H1 (cell line): ENCODE results near the gene TEKT5. TPM values are rescaled to one million over a fixed set of nuclear protein-coding genes. Genes with fewer than 3 reads are reported as not detected.
A peak's percentile ranks its signal among the peaks of the same experiment; 100 is the strongest.

Experiments
- CTCF ChIA-PET: fragments of 300-600 bp; sonication (Branson Sonifier 250); formaldehyde crosslinking; loops from one replicate; lab custom pipeline; 2021; ENCODE audit not compliant: partially characterized antibody; lab: Charles Lee
- POLR2A ChIA-PET: fragments of 300-600 bp; sonication (Branson Sonifier 250); formaldehyde crosslinking; loops from one replicate; lab custom pipeline; 2021; ENCODE audit warnings: inconsistent platforms; ENCODE audit not compliant: partially characterized antibody; lab: Charles Lee
- DNase-seq, 2 experiments: peaks; one replicate each; pipeline versions ENCODE4 v3.0.0 to v3.0.0-alpha.2; 2010 to 2022; ENCODE audit warnings: low spot score in 2 of 2, low read depth in 1 of 2, mixed read lengths in 1 of 2
- FAIRE-seq: peaks from 2 replicates; lab custom pipeline; 2011; peaks lifted over from hg19 to GRCh38; lab: Jason Lieb, UNC
- H2AFZ ChIP-seq: 2 replicates; pipeline ENCODE4 v1.8.1; 2012; ENCODE audit warnings: low read length, inconsistent platforms
- H2AK5ac ChIP-seq: 2 replicates; pipeline ENCODE4 v1.6.1; 2013; ENCODE audit warnings: low read depth, low read length
- H2BK120ac ChIP-seq: replicated peaks from 2 replicates; pipeline ENCODE3; 2013; ENCODE audit warnings: low read depth, low read length, inconsistent platforms
- H2BK12ac ChIP-seq: 2 replicates; pipeline ENCODE4 v1.6.1; 2013; ENCODE audit warnings: low read depth, low read length
- H2BK15ac ChIP-seq: 2 replicates; pipeline ENCODE4 v1.6.1; 2013; ENCODE audit warnings: low read length
- H2BK20ac ChIP-seq: 2 replicates; pipeline ENCODE4 v1.6.1; 2013; ENCODE audit warnings: low read length
- H2BK5ac ChIP-seq: 2 replicates; pipeline ENCODE4 v1.6.1; 2013; ENCODE audit warnings: low read depth, low read length
- H3K14ac ChIP-seq: 2 replicates; pipeline ENCODE4 v1.6.1; 2013; ENCODE audit warnings: inconsistent platforms; ENCODE audit not compliant: insufficient read length
- H3K18ac ChIP-seq: 2 replicates; pipeline ENCODE4 v1.6.1; 2013; ENCODE audit warnings: low read length; ENCODE audit errors: extremely low read depth
- H3K23ac ChIP-seq: 2 replicates; pipeline ENCODE4 v1.6.1; 2013; ENCODE audit warnings: inconsistent platforms; ENCODE audit not compliant: insufficient read length
- H3K23me2 ChIP-seq: 2 replicates; pipeline ENCODE4 v1.6.1; 2013; ENCODE audit warnings: low read depth, low read length
- H3K27ac ChIP-seq: 2 replicates; pipeline ENCODE4 v1.6.1; 2011; ENCODE audit warnings: low read depth, low read length, inconsistent platforms
- H3K27me3 ChIP-seq, 4 experiments: replicated peaks in 1 of 4; 1 replicate in 1 of 4; 2 replicates in 3 of 4; pipeline versions ENCODE4 v1.6.1 to v1.8.1; 2011 to 2013; ENCODE audit warnings: low read length in 3 of 4, mild to moderate bottlenecking in 3 of 4, inconsistent platforms in 2 of 4, mixed read lengths in 2 of 4, moderate library complexity in 1 of 4; ENCODE audit not compliant: control insufficient read depth in 3 of 4, insufficient read depth in 3 of 4; ENCODE audit errors: extremely low read depth in 1 of 4
- H3K36me3 ChIP-seq, 4 experiments: 2 replicates each; pipeline versions ENCODE4 v1.6.1 to v1.8.1; 2011 to 2013; ENCODE audit warnings: mild to moderate bottlenecking in 4 of 4, low read length in 3 of 4, moderate library complexity in 2 of 4, control low read depth in 1 of 4, inconsistent platforms in 1 of 4; ENCODE audit not compliant: insufficient read depth in 4 of 4, control insufficient read depth in 2 of 4
- H3K4ac ChIP-seq: replicated peaks from 2 replicates; pipeline ENCODE3; 2013; ENCODE audit warnings: low read length, low read depth, mixed read lengths, inconsistent platforms; ENCODE audit not compliant: insufficient read length
- H3K4me1 ChIP-seq, 4 experiments: replicated peaks in 1 of 4; 1 replicate in 1 of 4; 2 replicates in 3 of 4; pipeline versions ENCODE4 v1.6.1 to v1.8.1; 2011 to 2013; ENCODE audit warnings: low read length in 3 of 4, inconsistent platforms in 2 of 4, mixed read lengths in 1 of 4; ENCODE audit not compliant: insufficient read depth in 4 of 4, control insufficient read depth in 3 of 4
- H3K4me2 ChIP-seq, 2 experiments: 2 replicates each; pipeline versions ENCODE4 v1.6.1 to v1.8.1; 2011 to 2013; ENCODE audit warnings: low read depth in 2 of 2, low read length in 2 of 2, control low read depth in 1 of 2, inconsistent platforms in 1 of 2, mild to moderate bottlenecking in 1 of 2; ENCODE audit not compliant: insufficient read depth in 1 of 2
- H3K4me3 ChIP-seq, 4 experiments: fragments of 200-600, 300-600 bp in 1 of 4; sonication (generic), shearing (Covaris generic), sonication (Bioruptor Twin) in 1 of 4; 2 replicates each; pipeline versions ENCODE4 v1.5.1 to v1.8.1; 2011 to 2016; ENCODE audit warnings: low read length in 4 of 4, low read depth in 3 of 4, control low read depth in 2 of 4, inconsistent platforms in 2 of 4, mild to moderate bottlenecking in 2 of 4, mixed read lengths in 1 of 4, moderate library complexity in 1 of 4; ENCODE audit not compliant: insufficient read depth in 2 of 4; ENCODE audit errors: extremely low read depth in 1 of 4
- H3K56ac ChIP-seq: replicated peaks from 2 replicates; pipeline ENCODE3; 2013; ENCODE audit warnings: low read depth, mild to moderate bottlenecking, mixed read lengths, low read length, inconsistent platforms; ENCODE audit not compliant: insufficient read length
- H3K79me1 ChIP-seq: 2 replicates; pipeline ENCODE4 v1.6.1; 2013; ENCODE audit warnings: low read depth, low read length, control low read depth
- H3K79me2 ChIP-seq, 2 experiments: 2 replicates each; pipeline versions ENCODE4 v1.6.1 to v1.8.1; 2012 to 2013; ENCODE audit warnings: low read length in 2 of 2, mild to moderate bottlenecking in 2 of 2, inconsistent platforms in 1 of 2; ENCODE audit not compliant: insufficient read depth in 2 of 2, control insufficient read depth in 1 of 2
- H3K9ac ChIP-seq, 4 experiments: replicated peaks in 1 of 4; 1 replicate in 1 of 4; 2 replicates in 3 of 4; pipeline versions ENCODE4 v1.6.1 to v1.8.1; 2011 to 2013; ENCODE audit warnings: low read depth in 3 of 4, low read length in 3 of 4, control low read depth in 2 of 4, mild to moderate bottlenecking in 2 of 4, moderate library complexity in 2 of 4, inconsistent platforms in 1 of 4; ENCODE audit errors: extremely low read depth in 1 of 4
- H3K9me3 ChIP-seq, 2 experiments: 2 replicates each; pipeline versions ENCODE4 v1.6.1 to v1.8.1; 2012 to 2013; ENCODE audit warnings: mild to moderate bottlenecking in 2 of 2, moderate library complexity in 2 of 2, control low read depth in 1 of 2, inconsistent platforms in 1 of 2, low read depth in 1 of 2, low read length in 1 of 2, mixed read lengths in 1 of 2; ENCODE audit not compliant: insufficient read depth in 2 of 2
- H4K20me1 ChIP-seq, 2 experiments: replicated peaks in 1 of 2; 2 replicates each; pipeline versions ENCODE3 to v1.8.1; 2011 to 2013; ENCODE audit warnings: inconsistent platforms in 2 of 2, low read length in 2 of 2, mild to moderate bottlenecking in 1 of 2; ENCODE audit not compliant: insufficient read depth in 2 of 2, control insufficient read depth in 1 of 2
- H4K5ac ChIP-seq: 2 replicates; pipeline ENCODE4 v1.6.1; 2013; ENCODE audit warnings: low read length, low read depth, mixed read lengths, inconsistent platforms; ENCODE audit not compliant: insufficient read length
- H4K8ac ChIP-seq: 2 replicates; pipeline ENCODE4 v1.8.0; 2013; ENCODE audit warnings: mild to moderate bottlenecking, moderate library complexity, low read length, inconsistent platforms; ENCODE audit not compliant: insufficient read depth; ENCODE audit errors: extremely low read depth
- H4K91ac ChIP-seq: replicated peaks from 2 replicates; pipeline ENCODE3; 2013; ENCODE audit warnings: low read length, mixed read lengths, inconsistent platforms; ENCODE audit not compliant: insufficient read length
- BCL11A ChIP-seq, 2 experiments: IDR thresholded peaks; one replicate each; pipeline ENCODE4 v1.6.1; 2011; ENCODE audit warnings: low read depth in 2 of 2, low read length in 2 of 2, mild to moderate bottlenecking in 2 of 2
- CEBPB ChIP-seq: IDR thresholded peaks from 2 replicates; pipeline ENCODE4 v1.6.1; 2012; ENCODE audit warnings: low read depth, low read length
- RBBP5 ChIP-seq: IDR thresholded peaks from 2 replicates; pipeline ENCODE4 v1.7.1; 2012; ENCODE audit warnings: low read depth, mild to moderate bottlenecking, inconsistent platforms, low read length, moderate library complexity, borderline replicate concordance
- RXRA ChIP-seq: IDR thresholded peaks from 2 replicates; pipeline ENCODE4 v1.6.1; 2011; ENCODE audit warnings: low read depth, mild to moderate bottlenecking, low read length, moderate library complexity; ENCODE audit not compliant: insufficient read depth
- SAP30 ChIP-seq: fragments of 300-600 bp; sonication (generic); IDR thresholded peaks from 2 replicates; pipeline ENCODE4 v1.7.1; 2012; ENCODE audit warnings: low read length, moderate library complexity, mild to moderate bottlenecking, inconsistent platforms; ENCODE audit not compliant: insufficient read depth, insufficient replicate concordance
- SIX5 ChIP-seq: IDR thresholded peaks from 2 replicates; pipeline ENCODE4 v1.6.1; 2011; ENCODE audit warnings: mild to moderate bottlenecking, low read depth, low read length
- SP4 ChIP-seq: IDR thresholded peaks from 2 replicates; pipeline ENCODE4 v1.6.1; 2012; ENCODE audit warnings: low read length, inconsistent platforms
- WGBS, 2 experiments: shearing (Covaris generic) in 1 of 2; methylation state at CpG; one replicate each; pipeline versions ENCODE4 v1.1.6 to v1.1.7; 2013 to 2015; ENCODE audit warnings: low lambda C conversion rate in 2 of 2, mixed read lengths in 2 of 2, inconsistent platforms in 1 of 2, low coverage in 1 of 2, missing lambda C conversion rate in 1 of 2; ENCODE audit not compliant: insufficient replicate concordance in 2 of 2, insufficient coverage in 1 of 2, insufficient read length in 1 of 2; ENCODE audit errors: extremely low coverage in 1 of 2, missing lambda C conversion rate in 1 of 2; 5-methylcytosine and 5-hydroxymethylcytosine counted together
- polyA plus RNA-seq, 7 experiments: library from polyadenylated mRNA; depleted of rRNA in 3 of 7; stranded (reverse) in 5 of 7; unstranded in 2 of 7; fragments of >200 nt in 5 of 7; fragments of 200-250 nt in 2 of 7; gene quantifications; 1 replicate in 5 of 7; 2 replicates in 1 of 7; 4 replicates in 1 of 7; pipeline versions ENCODE4 v1.2.1 to v1.2.3, GENCODE V29; 2011 to 2013; ENCODE audit warnings: missing spikeins in 2 of 7, mixed read lengths in 2 of 7
- total RNA-seq: library from RNA; stranded (reverse); fragmentation: NEBNext Ultra II Directional; extraction: Animal tissue kit (Norgen Biotek cat#: 25700); gene quantifications from 2 replicates; pipeline ENCODE4 v1.2.1, GENCODE V29; 2021
- TF ChIP-seq, protein P1 (sequence below): IDR thresholded peaks from 2 replicates; pipeline ENCODE4 v1.6.1; 2012; ENCODE audit warnings: low read length, inconsistent platforms
- TF ChIP-seq, protein P2 (sequence below): IDR thresholded peaks from 2 replicates; pipeline ENCODE4 v1.6.1; 2012; ENCODE audit warnings: inconsistent platforms

Gene TEKT5
- total and polyA plus RNA-seq, 2 of the 8 experiments (the other 6 are each of a cell fraction or from before 2014, with no cell fraction given), result 0.95 TPM; not detected in 1

DNA sequence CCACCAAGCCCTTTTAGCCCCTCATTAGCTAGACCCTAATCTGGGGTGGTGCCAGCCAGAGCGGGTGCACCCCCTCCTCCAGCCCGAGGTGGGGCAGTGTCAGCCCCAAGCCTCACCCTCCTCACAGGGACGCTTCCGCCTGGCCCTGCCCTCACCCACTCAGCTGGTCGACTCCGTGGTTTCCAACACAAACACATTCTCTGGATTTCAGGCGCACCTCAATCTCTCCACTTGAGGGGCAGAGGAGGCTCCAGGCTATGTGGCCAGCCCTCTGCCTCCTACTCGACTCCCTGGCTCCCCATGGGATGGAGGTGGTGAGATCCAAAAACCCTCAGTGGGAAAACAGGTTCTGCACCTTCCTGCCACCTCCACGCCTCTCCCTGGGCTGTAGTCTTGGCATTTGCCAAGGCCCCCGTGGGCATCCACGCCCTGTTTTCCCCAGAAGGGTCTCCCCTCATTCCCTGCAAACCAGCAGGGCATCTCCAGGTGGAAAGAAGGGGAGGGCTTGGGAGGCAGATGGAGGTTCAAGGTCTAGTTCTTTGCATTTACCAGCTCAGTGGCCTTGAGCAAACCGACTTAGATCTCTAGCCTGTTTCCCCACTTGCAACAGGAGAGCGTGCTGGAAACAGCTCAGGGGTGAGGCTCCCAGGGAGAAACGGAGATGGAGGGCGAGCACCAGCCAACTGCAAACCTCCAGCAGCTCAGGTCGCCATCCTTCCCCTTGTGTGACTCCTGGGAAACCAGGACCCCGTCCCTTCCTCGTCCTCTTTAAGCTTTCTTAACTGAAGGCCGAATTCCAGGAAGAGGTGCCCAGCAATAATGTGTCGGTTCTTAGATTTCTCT lies 116.0 kb downstream of the TEKT5 start:
- DNase-seq, result no peak
- no peak overlapping the region for H2AFZ ChIP-seq
- POLR2A ChIA-PET, result interaction anchor here (0.5 to 1.0 kb wide), 4 partner anchors 12 to 60 kb away, joined by 3 to 4 read pairs (median 3); no protein-coding TSS in a partner anchor
- no peak for TF ChIP-seq RBBP5
- TF ChIP-seq SAP30, result no peak
- TF ChIP-seq, protein P1, sequence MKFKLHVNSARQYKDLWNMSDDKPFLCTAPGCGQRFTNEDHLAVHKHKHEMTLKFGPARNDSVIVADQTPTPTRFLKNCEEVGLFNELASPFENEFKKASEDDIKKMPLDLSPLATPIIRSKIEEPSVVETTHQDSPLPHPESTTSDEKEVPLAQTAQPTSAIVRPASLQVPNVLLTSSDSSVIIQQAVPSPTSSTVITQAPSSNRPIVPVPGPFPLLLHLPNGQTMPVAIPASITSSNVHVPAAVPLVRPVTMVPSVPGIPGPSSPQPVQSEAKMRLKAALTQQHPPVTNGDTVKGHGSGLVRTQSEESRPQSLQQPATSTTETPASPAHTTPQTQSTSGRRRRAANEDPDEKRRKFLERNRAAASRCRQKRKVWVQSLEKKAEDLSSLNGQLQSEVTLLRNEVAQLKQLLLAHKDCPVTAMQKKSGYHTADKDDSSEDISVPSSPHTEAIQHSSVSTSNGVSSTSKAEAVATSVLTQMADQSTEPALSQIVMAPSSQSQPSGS, result no peak
- TF ChIP-seq SP4, result no peak
- TF ChIP-seq CEBPB, result no peak
- no peak for TF ChIP-seq BCL11A (IDR thresholded peaks at IDR 0.05; ENCODE audit: low read depth in 2 of 2, low read length in 2 of 2)
- TF ChIP-seq SIX5, result no peak
- no peak for TF ChIP-seq RXRA
- TF ChIP-seq, protein P2, sequence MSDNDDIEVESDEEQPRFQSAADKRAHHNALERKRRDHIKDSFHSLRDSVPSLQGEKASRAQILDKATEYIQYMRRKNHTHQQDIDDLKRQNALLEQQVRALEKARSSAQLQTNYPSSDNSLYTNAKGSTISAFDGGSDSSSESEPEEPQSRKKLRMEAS, result no peak

More for the DNA sequence above, 116.0 kb downstream of the TEKT5 start:
- H3K27me3 ChIP-seq, result no peaks in the 10 kb centered on the region
- H4K20me1 ChIP-seq, result peaks cover 5 to 7% of the 10 kb centered on the region in 2 experiments
- CTCF ChIA-PET, result interaction anchor here (0.5 to 3.9 kb wide), 20 partner anchors 9 to 763 kb away, joined by 3 to 22 read pairs (median 6); partner anchors contain the start of gene TEKT5
- peak overlapping the region; percentile 68; the same call in 1 of the 2 replicates for H2BK12ac ChIP-seq
- no peak overlapping the region for H3K9ac ChIP-seq
- peak overlapping the region; percentile 1; the same call in 1 of the 2 replicates for H3K18ac ChIP-seq
- H2BK20ac ChIP-seq, result no peak overlapping the region
- no peak overlapping the region; the same call in 1 of the 2 replicates for H2BK15ac ChIP-seq
- no peak overlapping the region for H2BK5ac ChIP-seq
- H2BK120ac ChIP-seq, result no peak overlapping the region
- H3K4me1 ChIP-seq, result peaks cover 12 to 34% (median 21%) of the 10 kb centered on the region in 4 experiments
- H3K14ac ChIP-seq, result no peak overlapping the region
- H3K4me2 ChIP-seq, result peak overlapping the region in 1 of 2 experiments; percentile 13; a peak in 2 of 4 replicates
- H4K5ac ChIP-seq, result no peak overlapping the region
- H3K56ac ChIP-seq, result no peak overlapping the region
- H3K23me2 ChIP-seq, result peaks cover 9% of the 10 kb centered on the region; the same call in 1 of the 2 replicates
- no peak overlapping the region for H4K8ac ChIP-seq
- H3K36me3 ChIP-seq, result no peaks in the 10 kb centered on the region
- H3K79me2 ChIP-seq, result peaks cover 0 to 2% of the 10 kb centered on the region in 2 experiments; a peak in 1 of 4 replicates
- peaks cover 8% of the 10 kb centered on the region for H3K79me1 ChIP-seq
- 0 out of 2 replicates have a peak overlapping the region, but pooled peaks have one; percentile 9 for H2AK5ac ChIP-seq
- FAIRE-seq, result no peak
- no peak overlapping the region for H3K4ac ChIP-seq
- no peak overlapping the region for H3K23ac ChIP-seq
- no peak overlapping the region for H3K27ac ChIP-seq
- H3K4me3 ChIP-seq, result no peak overlapping the region
- no peaks in the 10 kb centered on the region for H3K9me3 ChIP-seq
- WGBS, 2 experiments, result 86% methylated on average over 20 of the region's 20 CpGs; no CpG with 5 or more reads in 1 of the 2 experiments
- no peak overlapping the region for H4K91ac ChIP-seq
